Upper lobe of right lung (tissue), 1 donor: Measurements from ENCODE around the gene KIF7. TPM values are rescaled to one million over a fixed set of nuclear protein-coding genes. Genes with fewer than 3 reads are reported as not detected.
A peak's percentile ranks its signal among the peaks of the same experiment; 100 is the strongest.

Source experiments
- ATAC-seq: fragments of 200-7000 bp; cut with Tn5 transposase; one replicate; pipeline ENCODE4 v1.9.1; 2020; ENCODE audit warnings: mild to moderate bottlenecking, moderate library complexity
- DNase-seq: peaks from one replicate; pipeline ENCODE4 v3.0.0-alpha.2; 2020
- H3K27ac ChIP-seq: fragments of 200-600 bp; one replicate; pipeline ENCODE4 v1.8.0; 2022
- H3K27me3 ChIP-seq: fragments of 200-600 bp; one replicate; pipeline ENCODE4 v1.8.0; 2022; ENCODE audit warnings: mild to moderate bottlenecking
- H3K36me3 ChIP-seq: fragments of 200-600 bp; one replicate; pipeline ENCODE4 v1.8.0; 2022
- H3K4me1 ChIP-seq: fragments of 200-600 bp; one replicate; pipeline ENCODE4 v1.8.0; 2022
- H3K4me3 ChIP-seq: fragments of 200-600 bp; one replicate; pipeline ENCODE4 v1.8.0; 2022; ENCODE audit warnings: mild to moderate bottlenecking
- H3K9me3 ChIP-seq: fragments of 200-600 bp; one replicate; pipeline ENCODE4 v1.8.0; 2022
- CTCF ChIP-seq: fragments of 200-600 bp; IDR thresholded peaks from one replicate; pipeline ENCODE4 v1.8.0; 2022; ENCODE audit warnings: antibody characterized with exemption
- intact Hi-C: fragments of 100-400 bp; cut with DNase I; formaldehyde crosslinking; loops from one replicate; pipeline ENCODE4 v1.11.0; 2022
- total RNA-seq: library from RNA; stranded (reverse); fragmentation: NEBNext Ultra II Directional; extraction: Animal tissue kit (Norgen Biotek cat#: 25700); gene quantifications from one replicate; pipeline ENCODE4 v1.2.1, GENCODE V29; 2021
- donor health status: DM: no; HTN: yes; CAD: no; lungs with severe emphysema.

KIF7 gene
- total RNA-seq, 1 donor from 2014 or later = 2.1 TPM

GRCh38 chr15:89679212-89679611 lies 23.9 kb upstream of the KIF7 start, which contains the start of gene PLIN1:
TSS of gene PLIN1 (minus strand) at chr15:89679367. CDS start at chr15:89677489, 1,878 bp downstream.
- peak within 1 kb of the TSS; percentile 51 for H3K27ac ChIP-seq
- intact Hi-C loops = no loop called here

GRCh38 chr15:89677381-89677780 lies 22.1 kb upstream of the KIF7 start:
- no peak overlapping the region for H3K27ac ChIP-seq
- H3K9me3 ChIP-seq = no peaks in the 10 kb centered on the region
- H3K36me3 ChIP-seq = no peaks in the 10 kb centered on the region
- no peak for TF ChIP-seq CTCF
- H3K27me3 ChIP-seq = no peaks in the 10 kb centered on the region
- intact Hi-C loops = no loop called here
- ATAC-seq = no peak
- peaks cover 16% of the 10 kb centered on the region for H3K4me1 ChIP-seq
- no peak for DNase-seq
- H3K4me3 ChIP-seq = no peak overlapping the region

More at GRCh38 chr15:89679212-89679611, 23.9 kb upstream of the KIF7 start, which contains the start of gene PLIN1:
- no peaks in the 10 kb centered on the region for H3K9me3 ChIP-seq
- DNase-seq (no peak), ATAC-seq (no peak)
- no peak within 1 kb of the TSS for H3K4me3 ChIP-seq
- TF ChIP-seq CTCF = no peak
- H3K4me1 ChIP-seq = peaks cover 16% of the 10 kb centered on the region
- H3K36me3 ChIP-seq = peaks cover 3% of the 10 kb centered on the region
- no peaks in the 10 kb centered on the region for H3K27me3 ChIP-seq

GRCh38 chr15:89675606-89676005 lies 20.3 kb upstream of the KIF7 start:
- H3K27ac ChIP-seq = no peak overlapping the region
- H3K9me3 ChIP-seq = no peaks in the 10 kb centered on the region
- DNase-seq (no peak), ATAC-seq (no peak)
- intact Hi-C loops = no loop called here
- no peak for TF ChIP-seq CTCF
- no peaks in the 10 kb centered on the region for H3K27me3 ChIP-seq
- H3K4me3 ChIP-seq = no peak overlapping the region
- H3K36me3 ChIP-seq = no peaks in the 10 kb centered on the region
- H3K4me1 ChIP-seq = peaks cover 10% of the 10 kb centered on the region

GRCh38 chr15:89674526-89674925 lies 19.3 kb upstream of the KIF7 start:
- Histone ChIP-seq H3K4me1 (no peaks in the 10 kb centered on the region), H3K36me3 (no peaks in the 10 kb centered on the region), H3K27me3 (no peaks in the 10 kb centered on the region), H3K4me3 (no peak overlapping the region), H3K27ac (no peak overlapping the region), H3K9me3 (no peaks in the 10 kb centered on the region)
- intact Hi-C loops = no loop called here
- no peak for TF ChIP-seq CTCF
- DNase-seq = no peak
- ATAC-seq = no peak

GRCh38 chr15:89673165-89673512 lies 17.9 kb upstream of the KIF7 start:
- Histone ChIP-seq H3K27me3 (no peaks in the 10 kb centered on the region), H3K4me1 (no peaks in the 10 kb centered on the region), H3K36me3 (no peaks in the 10 kb centered on the region), H3K27ac (no peak overlapping the region), H3K4me3 (no peak overlapping the region), H3K9me3 (no peaks in the 10 kb centered on the region)
- intact Hi-C loops = no loop called here
- DNase-seq = no peak
- ATAC-seq = peak; percentile 39
- peak; percentile 30 for TF ChIP-seq CTCF
